Measurements from ENCODE around the gene SPHK1.

Gene SPHK1

DNA sequence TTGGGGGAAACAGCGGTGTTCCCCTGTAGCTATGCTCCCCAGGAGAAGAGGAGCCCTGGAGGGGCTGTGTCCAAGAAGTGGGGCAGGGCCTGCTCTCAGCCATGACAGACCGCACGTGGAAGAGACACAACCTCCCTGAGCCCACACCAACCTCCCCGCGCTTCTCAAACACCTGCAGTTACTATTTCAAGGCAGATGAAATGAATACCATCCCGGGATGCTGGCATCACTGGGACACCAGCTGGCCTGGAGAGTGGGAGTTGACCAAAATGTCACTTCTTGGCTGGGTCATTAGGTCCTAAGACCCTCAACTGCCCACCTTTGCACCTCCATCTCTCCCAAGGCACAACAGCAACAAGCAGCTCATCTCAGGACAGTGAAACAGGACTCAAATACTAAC is 32.0 kb downstream of the SPHK1 start:
- TF ChIP-seq, protein P1, sequence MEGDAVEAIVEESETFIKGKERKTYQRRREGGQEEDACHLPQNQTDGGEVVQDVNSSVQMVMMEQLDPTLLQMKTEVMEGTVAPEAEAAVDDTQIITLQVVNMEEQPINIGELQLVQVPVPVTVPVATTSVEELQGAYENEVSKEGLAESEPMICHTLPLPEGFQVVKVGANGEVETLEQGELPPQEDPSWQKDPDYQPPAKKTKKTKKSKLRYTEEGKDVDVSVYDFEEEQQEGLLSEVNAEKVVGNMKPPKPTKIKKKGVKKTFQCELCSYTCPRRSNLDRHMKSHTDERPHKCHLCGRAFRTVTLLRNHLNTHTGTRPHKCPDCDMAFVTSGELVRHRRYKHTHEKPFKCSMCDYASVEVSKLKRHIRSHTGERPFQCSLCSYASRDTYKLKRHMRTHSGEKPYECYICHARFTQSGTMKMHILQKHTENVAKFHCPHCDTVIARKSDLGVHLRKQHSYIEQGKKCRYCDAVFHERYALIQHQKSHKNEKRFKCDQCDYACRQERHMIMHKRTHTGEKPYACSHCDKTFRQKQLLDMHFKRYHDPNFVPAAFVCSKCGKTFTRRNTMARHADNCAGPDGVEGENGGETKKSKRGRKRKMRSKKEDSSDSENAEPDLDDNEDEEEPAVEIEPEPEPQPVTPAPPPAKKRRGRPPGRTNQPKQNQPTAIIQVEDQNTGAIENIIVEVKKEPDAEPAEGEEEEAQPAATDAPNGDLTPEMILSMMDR (IDR thresholded peaks at IDR 0.05; ENCODE audit: control insufficient read depth, insufficient read depth, low read depth, low read length, missing control alignments), result no peak
- DNase-seq (ENCODE audit: low read depth), result no peak
- H3K4me3 ChIP-seq (ENCODE audit: control insufficient read depth, low read depth, low read length), result no peak overlapping the region

GRCh38 chr17:76416899-76417298 is 32.5 kb downstream of the SPHK1 start:
- no peak for DNase-seq (ENCODE audit: low read depth)
- TF ChIP-seq, protein P1 (IDR thresholded peaks at IDR 0.05; ENCODE audit: control insufficient read depth, insufficient read depth, low read depth, low read length, missing control alignments), result no peak
- no peak overlapping the region for H3K4me3 ChIP-seq (ENCODE audit: control insufficient read depth, low read depth, low read length)

DNA sequence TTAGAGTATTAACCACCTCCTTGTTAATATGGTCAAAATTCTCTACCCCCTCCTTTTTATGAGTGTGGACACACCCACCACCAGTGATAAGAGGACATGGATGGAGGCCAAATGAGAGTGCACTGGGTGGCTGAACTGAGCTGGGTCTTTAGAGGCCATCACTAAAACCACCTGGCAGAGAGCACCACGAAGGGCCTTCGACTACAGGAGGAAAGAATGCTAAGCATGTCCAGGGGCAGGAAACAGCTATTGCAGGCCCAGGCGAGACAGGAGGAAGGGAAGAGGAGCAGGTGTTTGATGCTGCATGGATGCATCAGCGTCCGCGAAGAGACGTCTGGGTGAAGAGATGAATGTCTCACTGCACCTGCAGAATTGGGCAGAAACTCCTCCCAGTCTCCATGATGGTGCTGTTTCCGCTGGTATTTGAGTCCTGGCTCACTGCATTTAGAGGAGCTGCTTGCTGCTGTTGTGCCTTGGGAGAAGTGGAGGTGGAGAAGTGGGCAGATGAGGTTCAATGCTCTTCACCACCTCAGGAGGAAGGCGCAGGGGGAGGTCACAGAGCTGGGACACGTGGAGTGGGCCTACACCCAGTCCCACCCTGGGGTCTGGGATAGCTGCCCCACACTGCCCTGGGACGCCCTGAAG is 33.2 kb downstream of the SPHK1 start:
- no peak for DNase-seq (ENCODE audit: low read depth)
- no peak overlapping the region for H3K4me3 ChIP-seq (ENCODE audit: control insufficient read depth, low read depth, low read length)
- TF ChIP-seq, protein P1 (IDR thresholded peaks at IDR 0.05; ENCODE audit: control insufficient read depth, insufficient read depth, low read depth, low read length, missing control alignments), result no peak

- no peak for DNase-seq (ENCODE audit: low read depth)
- H3K4me3 ChIP-seq (ENCODE audit: control insufficient read depth, low read depth, low read length), result no peak overlapping the region
- TF ChIP-seq, protein P1 (IDR thresholded peaks at IDR 0.05; ENCODE audit: control insufficient read depth, insufficient read depth, low read depth, low read length, missing control alignments), result no peak
These were observed 35.3 kb downstream of the SPHK1 start for GRCh38 chr17:76419576-76420260.

DNA sequence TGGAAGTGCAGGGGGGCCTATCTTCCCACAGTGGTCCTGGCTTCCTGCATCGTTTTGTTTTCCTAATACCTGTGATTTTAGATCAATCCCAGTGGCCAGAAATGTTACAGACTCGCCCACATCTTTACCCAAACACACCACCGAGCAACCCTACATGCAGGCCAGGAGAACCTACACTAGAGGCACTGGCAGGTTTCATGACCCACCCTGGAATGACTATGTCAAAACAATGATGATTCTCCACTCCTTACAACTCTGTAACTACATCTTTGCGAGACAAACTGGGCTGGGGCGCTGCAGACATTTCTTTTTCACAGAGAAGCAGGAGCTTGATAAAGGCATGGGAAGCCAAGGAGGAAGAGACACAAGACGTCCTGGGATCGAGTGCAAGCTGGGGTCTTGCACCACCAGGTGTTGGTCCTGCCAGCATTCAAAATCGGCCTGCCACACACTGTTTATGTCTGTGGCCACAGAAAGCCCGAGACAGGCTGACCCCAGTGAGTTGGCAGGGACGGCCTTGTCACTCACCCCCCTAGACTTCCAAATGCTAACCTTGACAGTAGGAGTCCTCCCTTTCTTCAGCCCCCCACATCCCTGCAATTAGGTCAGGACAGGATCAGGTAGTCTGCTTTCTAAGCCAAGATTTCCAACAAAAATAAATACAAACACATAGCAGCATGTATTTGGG is 36.1 kb downstream of the SPHK1 start:
- TF ChIP-seq, protein P1 (IDR thresholded peaks at IDR 0.05; ENCODE audit: control insufficient read depth, insufficient read depth, low read depth, low read length, missing control alignments), result no peak
- H3K4me3 ChIP-seq (ENCODE audit: control insufficient read depth, low read depth, low read length), result no peak overlapping the region
- DNase-seq (ENCODE audit: low read depth), result no peak

DNA sequence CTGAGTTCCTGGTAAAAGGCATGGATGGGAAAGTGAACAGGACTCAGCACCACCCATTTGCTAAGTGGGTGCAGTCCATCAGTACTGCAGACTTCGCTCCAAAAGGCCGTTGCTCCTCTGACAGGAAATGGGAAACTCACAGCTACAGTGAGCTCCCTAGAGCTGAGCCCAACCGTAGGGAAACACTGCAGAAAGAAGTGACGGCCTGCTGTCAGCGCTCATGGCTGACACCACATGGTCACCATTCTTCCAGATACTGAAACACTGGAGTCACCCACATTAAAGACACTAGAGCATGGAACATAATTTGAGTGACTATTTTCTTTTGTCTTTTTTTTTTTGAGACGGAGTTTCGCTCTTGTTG is 36.6 kb downstream of the SPHK1 start:
- no peak for DNase-seq (ENCODE audit: low read depth)
- TF ChIP-seq, protein P1 (IDR thresholded peaks at IDR 0.05; ENCODE audit: control insufficient read depth, insufficient read depth, low read depth, low read length, missing control alignments), result no peak
- H3K4me3 ChIP-seq (ENCODE audit: control insufficient read depth, low read depth, low read length), result no peak overlapping the region
